Measurements from ENCODE around the gene TNRC18.
"Not testable (repeated sequence)": the region's sequence is repeated elsewhere in the genome, so short reads cannot be mapped to it uniquely, and the experiment has no call there.

Gene TNRC18

DNA sequence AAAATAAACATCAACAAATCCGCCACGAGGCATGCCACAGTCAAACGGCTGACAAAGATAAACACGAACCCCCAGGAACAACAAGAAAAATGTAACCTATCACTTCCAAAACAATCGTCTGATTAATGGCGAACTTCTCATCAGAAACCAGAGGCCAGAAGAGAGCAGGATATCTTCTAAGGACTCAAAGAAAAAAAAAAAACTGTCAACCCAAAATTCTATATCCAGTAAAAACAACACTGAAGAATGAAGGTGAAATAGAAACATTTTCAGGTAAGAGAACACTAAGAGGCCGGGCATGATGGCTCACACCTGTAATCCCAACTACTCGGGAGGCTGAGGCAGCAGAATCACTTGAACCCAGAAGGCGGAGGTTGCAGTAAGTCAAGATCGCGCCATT is 86.6 kb downstream of the TNRC18 start:
- no peaks in the 10 kb centered on the region for H3K9me3 ChIP-seq (replicated peaks; ENCODE audit: low read length)

DNA sequence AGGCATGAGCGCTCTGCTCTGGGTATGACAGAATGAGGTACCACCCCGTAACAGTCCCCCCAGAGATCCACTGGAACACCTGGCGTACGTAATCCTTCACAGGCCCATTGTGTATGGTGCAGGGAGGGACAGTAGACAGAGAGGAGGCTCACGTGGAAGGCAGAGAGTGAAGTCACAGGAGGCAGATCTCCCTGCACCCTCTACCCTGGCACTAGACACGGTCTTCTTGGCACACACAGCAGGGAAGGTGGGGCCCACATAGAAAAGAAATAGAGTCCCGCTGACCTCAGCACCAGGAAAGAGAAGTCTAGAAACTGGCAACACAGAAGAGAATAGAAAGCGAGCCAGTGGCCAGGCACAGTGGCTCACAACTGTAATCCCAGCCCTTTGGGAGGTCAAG is 89.0 kb downstream of the TNRC18 start:
- no peaks in the 10 kb centered on the region for H3K4me1 ChIP-seq (ENCODE audit: control insufficient read depth, insufficient read depth, low read length)
- no peak overlapping the region for H3K4me2 ChIP-seq (ENCODE audit: low read length)
- no peaks in the 10 kb centered on the region for H3K27me3 ChIP-seq (ENCODE audit: control insufficient read depth, insufficient read depth, low read length)
- H3K9ac ChIP-seq (ENCODE audit: low read depth, low read length): no peak overlapping the region
- H3K4me3 ChIP-seq (ENCODE audit: low read length): no peak overlapping the region
- no peaks in the 10 kb centered on the region for H3K9me3 ChIP-seq (replicated peaks; ENCODE audit: low read length)
- peaks cover 47% of the 10 kb centered on the region for H3K36me3 ChIP-seq (ENCODE audit: insufficient read depth, low read length)

More for the DNA sequence above, 86.6 kb downstream of the TNRC18 start:
- Histone ChIP-seq H3K9ac (ENCODE audit: low read depth, low read length) (no peak overlapping the region), H3K4me2 (ENCODE audit: low read length) (no peak overlapping the region), H3K4me1 (ENCODE audit: control insufficient read depth, insufficient read depth, low read length) (no peaks in the 10 kb centered on the region), H3K27me3 (ENCODE audit: control insufficient read depth, insufficient read depth, low read length) (no peaks in the 10 kb centered on the region), H3K4me3 (ENCODE audit: low read length) (no peak overlapping the region), H3K36me3 (ENCODE audit: insufficient read depth, low read length) (peaks cover 36% of the 10 kb centered on the region)

DNA sequence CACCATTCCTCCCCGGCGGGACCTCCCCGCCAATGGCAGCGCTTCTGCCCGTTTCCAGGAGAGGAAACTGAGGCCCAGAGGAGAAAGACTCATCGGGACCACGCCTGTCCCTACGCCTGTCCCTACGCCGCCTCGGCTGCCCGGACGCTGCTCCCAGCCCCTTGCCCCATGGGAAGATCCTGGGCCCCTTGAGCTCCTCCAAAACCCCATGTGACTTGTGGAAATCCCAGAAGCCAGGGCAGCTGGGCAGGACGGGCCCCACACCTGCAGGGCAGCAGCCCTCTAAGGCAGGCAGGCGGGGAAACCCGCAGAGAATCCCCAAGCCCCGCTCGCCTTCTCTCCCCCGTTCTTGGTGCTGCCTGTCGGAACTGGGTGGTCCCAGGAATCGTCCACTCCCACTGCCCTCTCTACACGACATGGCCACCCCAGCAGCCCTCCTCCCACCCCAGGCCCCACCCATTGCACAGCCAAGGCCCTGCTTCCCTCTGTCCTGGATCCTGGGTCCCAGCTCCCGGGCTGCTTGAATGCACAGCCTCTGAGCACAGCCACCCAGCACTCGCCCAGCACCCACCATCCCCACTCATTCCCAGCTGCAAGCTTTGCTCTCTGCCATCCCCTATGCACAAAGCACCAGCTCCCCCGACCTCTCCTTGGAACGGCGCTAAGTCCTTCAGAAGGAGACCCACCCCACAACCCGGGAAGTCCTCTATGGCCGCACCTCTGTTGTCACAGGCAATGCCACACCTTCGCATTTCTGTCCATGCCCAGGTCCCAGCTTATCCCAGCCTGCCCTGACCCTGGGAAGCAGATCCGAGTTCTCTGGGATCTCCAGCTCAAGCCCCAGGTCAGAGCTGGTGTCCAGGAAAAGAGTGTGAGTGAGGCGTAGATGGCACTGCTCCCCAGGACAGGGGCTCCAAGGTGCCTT is 90.3 kb downstream of the TNRC18 start:
- H3K4me3 ChIP-seq (ENCODE audit: low read length): no peak overlapping the region
- no peak overlapping the region for H3K4me2 ChIP-seq (ENCODE audit: low read length)
- H3K9ac ChIP-seq (ENCODE audit: low read depth, low read length): no peak overlapping the region
- peaks cover 49% of the 10 kb centered on the region for H3K36me3 ChIP-seq (ENCODE audit: insufficient read depth, low read length)
- H3K9me3 ChIP-seq (replicated peaks; ENCODE audit: low read length): no peaks in the 10 kb centered on the region
- H3K4me1 ChIP-seq (ENCODE audit: control insufficient read depth, insufficient read depth, low read length): no peaks in the 10 kb centered on the region
- no peaks in the 10 kb centered on the region for H3K27me3 ChIP-seq (ENCODE audit: control insufficient read depth, insufficient read depth, low read length)

DNA sequence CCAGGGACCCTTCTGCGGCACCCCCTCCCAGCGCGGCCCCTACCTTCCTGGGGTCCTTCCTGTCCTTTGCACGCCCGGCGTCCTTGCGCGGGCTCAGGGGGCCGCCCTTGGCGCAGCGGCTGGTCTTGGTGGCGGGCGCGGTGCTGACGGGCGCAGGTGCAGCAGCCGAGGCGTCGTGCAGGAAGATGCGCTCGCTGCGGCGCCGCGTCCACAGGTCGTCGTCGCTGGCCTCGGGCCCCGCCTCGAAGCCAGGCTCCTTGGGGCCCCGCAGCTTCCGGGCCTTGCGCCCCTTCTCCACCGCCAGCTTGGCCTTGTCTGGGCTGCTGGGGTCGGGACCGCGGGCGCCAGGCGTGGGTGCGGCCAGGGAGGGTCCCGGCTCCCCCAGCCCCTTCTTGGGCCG is 91.1 kb downstream of the TNRC18 start:
- no peaks in the 10 kb centered on the region for H3K4me1 ChIP-seq (ENCODE audit: control insufficient read depth, insufficient read depth, low read length)
- H3K4me3 ChIP-seq (ENCODE audit: low read length): no peak overlapping the region
- no peaks in the 10 kb centered on the region for H3K27me3 ChIP-seq (ENCODE audit: control insufficient read depth, insufficient read depth, low read length)
- H3K9ac ChIP-seq (ENCODE audit: low read depth, low read length): no peak overlapping the region
- H3K9me3 ChIP-seq (replicated peaks; ENCODE audit: low read length): no peaks in the 10 kb centered on the region
- H3K36me3 ChIP-seq (ENCODE audit: insufficient read depth, low read length): peaks cover 42% of the 10 kb centered on the region
- no peak overlapping the region for H3K4me2 ChIP-seq (ENCODE audit: low read length)

DNA sequence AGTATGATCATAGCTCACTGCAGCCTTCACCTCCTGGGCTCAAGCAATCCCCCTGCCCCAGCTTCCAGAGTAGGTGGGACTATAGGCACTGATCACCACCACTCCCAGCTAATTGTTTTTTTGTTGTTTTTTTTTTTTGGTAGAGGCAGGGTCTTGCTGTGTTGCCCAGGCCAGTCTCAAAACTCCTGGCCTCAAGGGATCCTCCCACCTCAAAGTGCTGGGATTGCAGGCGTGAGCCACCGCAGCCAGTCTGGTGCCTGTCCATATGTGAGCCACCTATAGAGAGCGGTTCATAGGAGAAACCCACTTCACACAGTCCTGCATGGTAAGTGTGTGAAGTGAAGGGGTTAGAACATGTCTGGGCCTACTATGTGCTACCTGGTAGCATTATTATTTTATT is 93.3 kb downstream of the TNRC18 start:
- Histone ChIP-seq H3K4me1 (ENCODE audit: control insufficient read depth, insufficient read depth, low read length) (no peaks in the 10 kb centered on the region), H3K36me3 (ENCODE audit: insufficient read depth, low read length) (peaks cover 47% of the 10 kb centered on the region), H3K4me3 (ENCODE audit: low read length) (no peak overlapping the region), H3K4me2 (ENCODE audit: low read length) (no peak overlapping the region), H3K9ac (ENCODE audit: low read depth, low read length) (no peak overlapping the region), H3K27me3 (ENCODE audit: control insufficient read depth, insufficient read depth, low read length) (no peaks in the 10 kb centered on the region), H3K9me3 (replicated peaks; ENCODE audit: low read length) (no peaks in the 10 kb centered on the region)

DNA sequence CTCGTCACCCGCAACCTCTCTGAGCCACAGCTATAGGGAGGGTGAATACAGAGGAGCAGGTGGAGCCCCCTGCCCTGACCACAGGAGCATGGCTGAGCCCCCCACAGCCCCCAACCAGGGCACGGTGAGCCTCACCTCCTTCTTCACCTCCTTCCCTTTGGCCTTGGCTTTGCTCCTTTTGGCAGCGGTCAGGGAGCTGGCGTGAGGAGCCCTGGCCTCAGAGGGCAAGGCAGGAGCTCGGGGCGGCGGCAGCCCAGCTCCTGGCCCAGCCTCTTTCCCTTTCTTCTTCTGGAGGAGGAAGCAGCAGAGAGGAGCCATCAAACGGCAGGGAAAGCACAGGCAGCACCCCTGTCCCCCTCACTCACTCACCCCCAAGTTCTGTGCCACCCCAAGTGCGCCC is 98.7 kb downstream of the TNRC18 start:
- no peak overlapping the region for H3K4me2 ChIP-seq (ENCODE audit: low read length)
- H3K36me3 ChIP-seq (ENCODE audit: insufficient read depth, low read length): peaks cover 48% of the 10 kb centered on the region
- no peaks in the 10 kb centered on the region for H3K27me3 ChIP-seq (ENCODE audit: control insufficient read depth, insufficient read depth, low read length)
- no peak overlapping the region for H3K4me3 ChIP-seq (ENCODE audit: low read length)
- H3K9ac ChIP-seq (ENCODE audit: low read depth, low read length): no peak overlapping the region
- no peaks in the 10 kb centered on the region for H3K9me3 ChIP-seq (replicated peaks; ENCODE audit: low read length)
- no peaks in the 10 kb centered on the region for H3K4me1 ChIP-seq (ENCODE audit: control insufficient read depth, insufficient read depth, low read length)

DNA sequence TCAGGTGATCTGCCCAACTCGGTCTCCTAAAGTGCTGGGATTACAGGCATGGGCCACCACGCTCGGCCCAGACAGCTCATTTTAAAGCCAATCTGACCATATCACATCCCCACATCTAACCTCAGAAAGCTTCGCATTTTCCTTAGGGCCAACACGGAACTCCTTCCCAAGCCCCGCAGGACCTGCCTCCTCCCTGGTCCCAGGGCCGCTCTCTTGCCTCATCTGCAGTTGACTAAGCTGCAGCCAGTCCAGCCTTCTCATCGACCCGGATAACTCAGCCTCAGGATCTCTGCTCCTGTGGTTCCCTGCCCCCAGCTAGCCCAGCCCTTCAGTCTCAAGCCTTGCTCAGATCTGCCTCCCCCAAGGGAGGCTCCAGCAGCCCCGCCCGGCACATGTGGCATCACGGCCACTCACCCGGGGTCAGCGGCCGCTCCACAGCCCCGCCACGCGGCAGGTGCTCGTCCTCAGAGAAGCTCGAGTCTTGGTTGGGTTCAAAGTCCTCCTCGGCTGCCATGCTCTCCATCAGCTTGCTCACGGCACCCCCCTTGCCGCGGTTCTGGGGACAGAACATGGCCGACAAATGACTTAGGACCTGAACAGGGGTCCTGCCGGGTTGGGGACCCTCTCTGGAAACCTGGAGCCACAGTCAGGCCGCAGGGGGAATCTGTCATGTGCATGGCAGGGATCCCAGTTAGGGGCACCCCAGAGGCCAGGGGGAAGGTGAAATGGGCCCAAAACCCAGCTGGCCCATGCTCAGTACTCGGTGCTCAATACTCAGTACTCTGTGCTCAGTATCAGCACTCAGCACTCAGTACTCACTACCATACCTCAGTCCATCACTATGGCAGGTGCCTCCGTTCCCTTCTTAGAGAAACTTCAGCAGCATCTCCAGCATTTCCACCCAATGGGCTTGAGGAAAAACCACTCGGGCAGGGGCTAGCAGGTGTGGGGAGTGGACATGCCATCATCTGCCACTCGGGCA is 99.5 kb downstream of the TNRC18 start:
- not testable (repeated sequence) for H3K9me3 ChIP-seq (replicated peaks; ENCODE audit: low read length); H3K4me3 ChIP-seq (ENCODE audit: low read length); H3K9ac ChIP-seq (ENCODE audit: low read depth, low read length); H3K27me3 ChIP-seq (ENCODE audit: control insufficient read depth, insufficient read depth, low read length); H3K4me1 ChIP-seq (ENCODE audit: control insufficient read depth, insufficient read depth, low read length); H3K4me2 ChIP-seq (ENCODE audit: low read length)
- H3K36me3 ChIP-seq (ENCODE audit: insufficient read depth, low read length): peaks cover 49% of the 10 kb centered on the region

DNA sequence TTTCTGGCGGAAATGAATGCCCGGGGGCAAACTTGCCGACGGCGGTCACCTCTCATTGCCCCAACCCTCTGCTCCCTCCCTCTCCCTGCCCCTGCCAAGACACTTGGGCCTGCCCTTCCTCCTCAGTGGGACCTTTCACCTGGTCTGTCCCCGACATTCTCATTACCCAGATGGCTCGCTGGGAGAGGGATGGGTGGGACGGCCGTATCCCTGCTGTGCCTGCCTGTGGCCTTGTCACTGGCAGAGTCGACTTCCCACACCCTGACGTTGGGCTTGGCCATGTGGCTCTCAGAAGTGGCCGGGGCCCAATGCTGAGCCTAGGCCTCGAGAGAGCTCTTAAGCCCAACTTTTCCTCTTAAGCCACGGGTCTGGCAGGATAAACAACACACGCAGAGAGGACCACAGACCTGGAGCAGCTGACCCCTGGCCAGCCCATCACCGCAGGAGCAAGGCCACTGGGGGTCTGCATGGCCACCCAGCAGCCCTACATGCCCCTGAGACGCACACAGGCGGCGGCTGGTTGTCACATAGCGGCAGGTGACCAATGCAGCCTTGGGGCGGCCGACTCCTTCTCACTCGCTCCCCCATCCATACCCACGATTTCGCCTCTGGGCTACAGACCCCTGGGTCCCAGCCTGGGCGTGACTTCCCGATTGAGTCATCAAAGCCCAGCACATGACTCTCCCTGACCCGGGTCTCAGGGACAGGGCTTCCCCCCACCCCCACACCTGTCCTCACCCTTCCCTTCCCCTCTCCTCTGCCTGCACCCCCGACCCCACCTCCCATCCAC is 100.8 kb downstream of the TNRC18 start:
- Histone ChIP-seq H3K9ac (ENCODE audit: low read depth, low read length) (no peak overlapping the region), H3K27me3 (ENCODE audit: control insufficient read depth, insufficient read depth, low read length) (no peaks in the 10 kb centered on the region), H3K4me1 (ENCODE audit: control insufficient read depth, insufficient read depth, low read length) (no peaks in the 10 kb centered on the region), H3K4me3 (ENCODE audit: low read length) (no peak overlapping the region), H3K36me3 (ENCODE audit: insufficient read depth, low read length) (peaks cover 57% of the 10 kb centered on the region), H3K4me2 (ENCODE audit: low read length) (no peak overlapping the region), H3K9me3 (replicated peaks; ENCODE audit: low read length) (peaks cover 7% of the 10 kb centered on the region)

DNA sequence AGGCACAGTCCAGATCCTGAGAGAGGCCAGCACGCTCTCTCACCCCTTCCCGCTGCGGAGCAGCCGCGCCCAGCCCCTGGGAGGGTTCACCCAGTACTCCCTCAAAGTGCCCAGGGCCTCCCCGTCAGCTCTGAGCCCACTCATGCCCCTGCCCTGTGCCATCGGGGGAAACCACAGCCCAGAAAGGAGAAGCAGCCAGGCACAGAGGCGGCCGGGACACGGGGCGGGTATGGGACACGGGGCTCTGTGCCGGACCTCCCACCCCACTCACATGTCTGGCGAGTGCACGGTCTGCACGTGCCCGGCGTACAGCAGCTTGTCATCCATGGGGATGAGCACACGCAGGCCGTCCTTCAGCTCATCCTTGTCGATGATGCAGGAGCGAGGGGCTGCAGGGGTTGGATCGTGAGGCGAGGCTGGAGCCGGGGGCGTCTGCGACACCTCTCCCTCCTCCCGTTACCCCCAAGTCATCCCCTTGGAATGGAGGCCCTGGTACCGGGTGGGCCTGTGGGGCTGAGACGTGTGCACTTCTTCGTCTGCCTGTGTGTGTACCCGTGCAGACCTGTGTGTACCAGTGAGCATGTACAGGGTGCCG is 102.7 kb downstream of the TNRC18 start:
- no peaks in the 10 kb centered on the region for H3K4me1 ChIP-seq (ENCODE audit: control insufficient read depth, insufficient read depth, low read length)
- H3K9ac ChIP-seq (ENCODE audit: low read depth, low read length): no peak overlapping the region
- H3K27me3 ChIP-seq (ENCODE audit: control insufficient read depth, insufficient read depth, low read length): no peaks in the 10 kb centered on the region
- H3K36me3 ChIP-seq (ENCODE audit: insufficient read depth, low read length): peaks cover 56% of the 10 kb centered on the region
- peaks cover 7% of the 10 kb centered on the region for H3K9me3 ChIP-seq (replicated peaks; ENCODE audit: low read length)
- H3K4me2 ChIP-seq (ENCODE audit: low read length): no peak overlapping the region
- H3K4me3 ChIP-seq (ENCODE audit: low read length): no peak overlapping the region

DNA sequence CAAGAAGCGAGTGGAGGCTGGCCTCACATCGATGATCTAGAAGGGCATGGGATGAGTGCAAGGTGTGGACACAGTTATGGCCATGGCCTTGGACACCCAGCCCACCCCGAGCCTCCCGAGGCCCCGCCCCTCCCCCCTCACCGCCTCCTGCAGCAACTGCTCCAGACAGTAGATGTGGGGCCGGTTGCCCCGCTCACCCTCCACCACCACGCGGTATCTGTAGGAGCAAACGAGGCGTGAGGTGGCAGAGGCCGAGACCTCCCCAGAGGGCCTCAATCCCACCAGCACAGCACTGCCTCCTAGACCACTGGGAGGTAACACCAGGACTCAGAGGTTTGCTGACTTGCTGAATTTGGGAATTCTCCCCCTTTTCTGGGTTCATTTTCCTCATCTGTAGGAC is 103.2 kb downstream of the TNRC18 start:
- no peaks in the 10 kb centered on the region for H3K27me3 ChIP-seq (ENCODE audit: control insufficient read depth, insufficient read depth, low read length)
- no peaks in the 10 kb centered on the region for H3K4me1 ChIP-seq (ENCODE audit: control insufficient read depth, insufficient read depth, low read length)
- peaks cover 56% of the 10 kb centered on the region for H3K36me3 ChIP-seq (ENCODE audit: insufficient read depth, low read length)
- H3K4me3 ChIP-seq (ENCODE audit: low read length): no peak overlapping the region
- no peak overlapping the region for H3K9ac ChIP-seq (ENCODE audit: low read depth, low read length)
- peaks cover 7% of the 10 kb centered on the region for H3K9me3 ChIP-seq (replicated peaks; ENCODE audit: low read length)
- no peak overlapping the region for H3K4me2 ChIP-seq (ENCODE audit: low read length)

DNA sequence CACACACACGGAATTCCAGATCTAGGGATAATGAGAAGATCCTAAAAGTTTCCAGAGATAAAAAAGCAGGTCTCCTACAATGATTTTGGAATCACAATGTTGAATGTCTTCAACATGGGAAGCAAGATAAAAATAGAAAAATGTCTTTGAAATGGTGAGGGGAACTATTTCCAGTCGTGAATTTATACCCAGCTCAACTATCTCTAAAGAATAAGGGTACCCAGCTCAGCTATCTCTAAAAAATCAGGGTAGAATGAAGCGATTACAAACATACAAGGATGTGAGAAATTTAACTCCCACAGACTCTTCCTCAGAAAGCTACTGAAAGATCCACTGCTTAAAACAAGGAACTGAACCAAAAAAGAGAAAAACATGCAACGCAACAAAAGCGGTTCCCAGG is 105.0 kb downstream of the TNRC18 start:
- not testable (repeated sequence) for H3K9me3 ChIP-seq (replicated peaks; ENCODE audit: low read length); H3K27me3 ChIP-seq (ENCODE audit: control insufficient read depth, insufficient read depth, low read length); H3K4me1 ChIP-seq (ENCODE audit: control insufficient read depth, insufficient read depth, low read length); H3K4me2 ChIP-seq (ENCODE audit: low read length); H3K9ac ChIP-seq (ENCODE audit: low read depth, low read length); H3K4me3 ChIP-seq (ENCODE audit: low read length)
- H3K36me3 ChIP-seq (ENCODE audit: insufficient read depth, low read length): peaks cover 49% of the 10 kb centered on the region

All from skeletal muscle satellite cell (primary cell).